H1 (cell line): Measurements from ENCODE around the gene CDHR5. TPM values are rescaled to one million over a fixed set of nuclear protein-coding genes. Genes with fewer than 3 reads are reported as not detected.

ENCODE experiments used
- CTCF ChIA-PET: fragments of 300-600 bp; sonication (Branson Sonifier 250); formaldehyde crosslinking; loops from one replicate; lab custom pipeline; 2021; ENCODE audit not compliant: partially characterized antibody; lab: Charles Lee
- POLR2A ChIA-PET: fragments of 300-600 bp; sonication (Branson Sonifier 250); formaldehyde crosslinking; loops from one replicate; lab custom pipeline; 2021; ENCODE audit warnings: inconsistent platforms; ENCODE audit not compliant: partially characterized antibody; lab: Charles Lee
- DNase-seq, 2 experiments: peaks; one replicate each; pipeline versions ENCODE4 v3.0.0 to v3.0.0-alpha.2; 2010 to 2022; ENCODE audit warnings: low spot score in 2 of 2, low read depth in 1 of 2, mixed read lengths in 1 of 2
- FAIRE-seq: peaks from 2 replicates; lab custom pipeline; 2011; peaks lifted over from hg19 to GRCh38; lab: Jason Lieb, UNC
- H2AFZ ChIP-seq: 2 replicates; pipeline ENCODE4 v1.8.1; 2012; ENCODE audit warnings: low read length, inconsistent platforms
- H2AK5ac ChIP-seq: 2 replicates; pipeline ENCODE4 v1.6.1; 2013; ENCODE audit warnings: low read depth, low read length
- H2BK120ac ChIP-seq: replicated peaks from 2 replicates; pipeline ENCODE3; 2013; ENCODE audit warnings: low read depth, low read length, inconsistent platforms
- H2BK12ac ChIP-seq: 2 replicates; pipeline ENCODE4 v1.6.1; 2013; ENCODE audit warnings: low read depth, low read length
- H2BK15ac ChIP-seq: 2 replicates; pipeline ENCODE4 v1.6.1; 2013; ENCODE audit warnings: low read length
- H2BK20ac ChIP-seq: 2 replicates; pipeline ENCODE4 v1.6.1; 2013; ENCODE audit warnings: low read length
- H2BK5ac ChIP-seq: 2 replicates; pipeline ENCODE4 v1.6.1; 2013; ENCODE audit warnings: low read depth, low read length
- H3K14ac ChIP-seq: 2 replicates; pipeline ENCODE4 v1.6.1; 2013; ENCODE audit warnings: inconsistent platforms; ENCODE audit not compliant: insufficient read length
- H3K18ac ChIP-seq: 2 replicates; pipeline ENCODE4 v1.6.1; 2013; ENCODE audit warnings: low read length; ENCODE audit errors: extremely low read depth
- H3K23ac ChIP-seq: 2 replicates; pipeline ENCODE4 v1.6.1; 2013; ENCODE audit warnings: inconsistent platforms; ENCODE audit not compliant: insufficient read length
- H3K23me2 ChIP-seq: 2 replicates; pipeline ENCODE4 v1.6.1; 2013; ENCODE audit warnings: low read depth, low read length
- H3K27ac ChIP-seq: 2 replicates; pipeline ENCODE4 v1.6.1; 2011; ENCODE audit warnings: low read depth, low read length, inconsistent platforms
- H3K27me3 ChIP-seq, 4 experiments: replicated peaks in 1 of 4; 1 replicate in 1 of 4; 2 replicates in 3 of 4; pipeline versions ENCODE4 v1.6.1 to v1.8.1; 2011 to 2013; ENCODE audit warnings: low read length in 3 of 4, mild to moderate bottlenecking in 3 of 4, inconsistent platforms in 2 of 4, mixed read lengths in 2 of 4, moderate library complexity in 1 of 4; ENCODE audit not compliant: control insufficient read depth in 3 of 4, insufficient read depth in 3 of 4; ENCODE audit errors: extremely low read depth in 1 of 4
- H3K36me3 ChIP-seq, 4 experiments: 2 replicates each; pipeline versions ENCODE4 v1.6.1 to v1.8.1; 2011 to 2013; ENCODE audit warnings: mild to moderate bottlenecking in 4 of 4, low read length in 3 of 4, moderate library complexity in 2 of 4, control low read depth in 1 of 4, inconsistent platforms in 1 of 4; ENCODE audit not compliant: insufficient read depth in 4 of 4, control insufficient read depth in 2 of 4
- H3K4ac ChIP-seq: replicated peaks from 2 replicates; pipeline ENCODE3; 2013; ENCODE audit warnings: low read length, low read depth, mixed read lengths, inconsistent platforms; ENCODE audit not compliant: insufficient read length
- H3K4me1 ChIP-seq, 4 experiments: replicated peaks in 1 of 4; 1 replicate in 1 of 4; 2 replicates in 3 of 4; pipeline versions ENCODE4 v1.6.1 to v1.8.1; 2011 to 2013; ENCODE audit warnings: low read length in 3 of 4, inconsistent platforms in 2 of 4, mixed read lengths in 1 of 4; ENCODE audit not compliant: insufficient read depth in 4 of 4, control insufficient read depth in 3 of 4
- H3K4me2 ChIP-seq, 2 experiments: 2 replicates each; pipeline versions ENCODE4 v1.6.1 to v1.8.1; 2011 to 2013; ENCODE audit warnings: low read depth in 2 of 2, low read length in 2 of 2, control low read depth in 1 of 2, inconsistent platforms in 1 of 2, mild to moderate bottlenecking in 1 of 2; ENCODE audit not compliant: insufficient read depth in 1 of 2
- H3K4me3 ChIP-seq, 4 experiments: fragments of 200-600, 300-600 bp in 1 of 4; sonication (generic), shearing (Covaris generic), sonication (Bioruptor Twin) in 1 of 4; 2 replicates each; pipeline versions ENCODE4 v1.5.1 to v1.8.1; 2011 to 2016; ENCODE audit warnings: low read length in 4 of 4, low read depth in 3 of 4, control low read depth in 2 of 4, inconsistent platforms in 2 of 4, mild to moderate bottlenecking in 2 of 4, mixed read lengths in 1 of 4, moderate library complexity in 1 of 4; ENCODE audit not compliant: insufficient read depth in 2 of 4; ENCODE audit errors: extremely low read depth in 1 of 4
- H3K56ac ChIP-seq: replicated peaks from 2 replicates; pipeline ENCODE3; 2013; ENCODE audit warnings: low read depth, mild to moderate bottlenecking, mixed read lengths, low read length, inconsistent platforms; ENCODE audit not compliant: insufficient read length
- H3K79me1 ChIP-seq: 2 replicates; pipeline ENCODE4 v1.6.1; 2013; ENCODE audit warnings: low read depth, low read length, control low read depth
- H3K79me2 ChIP-seq, 2 experiments: 2 replicates each; pipeline versions ENCODE4 v1.6.1 to v1.8.1; 2012 to 2013; ENCODE audit warnings: low read length in 2 of 2, mild to moderate bottlenecking in 2 of 2, inconsistent platforms in 1 of 2; ENCODE audit not compliant: insufficient read depth in 2 of 2, control insufficient read depth in 1 of 2
- H3K9ac ChIP-seq, 4 experiments: replicated peaks in 1 of 4; 1 replicate in 1 of 4; 2 replicates in 3 of 4; pipeline versions ENCODE4 v1.6.1 to v1.8.1; 2011 to 2013; ENCODE audit warnings: low read depth in 3 of 4, low read length in 3 of 4, control low read depth in 2 of 4, mild to moderate bottlenecking in 2 of 4, moderate library complexity in 2 of 4, inconsistent platforms in 1 of 4; ENCODE audit errors: extremely low read depth in 1 of 4
- H3K9me3 ChIP-seq, 2 experiments: 2 replicates each; pipeline versions ENCODE4 v1.6.1 to v1.8.1; 2012 to 2013; ENCODE audit warnings: mild to moderate bottlenecking in 2 of 2, moderate library complexity in 2 of 2, control low read depth in 1 of 2, inconsistent platforms in 1 of 2, low read depth in 1 of 2, low read length in 1 of 2, mixed read lengths in 1 of 2; ENCODE audit not compliant: insufficient read depth in 2 of 2
- H4K20me1 ChIP-seq, 2 experiments: replicated peaks in 1 of 2; 2 replicates each; pipeline versions ENCODE3 to v1.8.1; 2011 to 2013; ENCODE audit warnings: inconsistent platforms in 2 of 2, low read length in 2 of 2, mild to moderate bottlenecking in 1 of 2; ENCODE audit not compliant: insufficient read depth in 2 of 2, control insufficient read depth in 1 of 2
- H4K5ac ChIP-seq: 2 replicates; pipeline ENCODE4 v1.6.1; 2013; ENCODE audit warnings: low read length, low read depth, mixed read lengths, inconsistent platforms; ENCODE audit not compliant: insufficient read length
- H4K8ac ChIP-seq: 2 replicates; pipeline ENCODE4 v1.8.0; 2013; ENCODE audit warnings: mild to moderate bottlenecking, moderate library complexity, low read length, inconsistent platforms; ENCODE audit not compliant: insufficient read depth; ENCODE audit errors: extremely low read depth
- H4K91ac ChIP-seq: replicated peaks from 2 replicates; pipeline ENCODE3; 2013; ENCODE audit warnings: low read length, mixed read lengths, inconsistent platforms; ENCODE audit not compliant: insufficient read length
- CTBP2 ChIP-seq: IDR thresholded peaks from 2 replicates; pipeline ENCODE4 v1.7.0; 2011; ENCODE audit warnings: borderline replicate concordance, mild to moderate bottlenecking, moderate library complexity, mixed read lengths, low read length; ENCODE audit not compliant: insufficient read depth, insufficient read length
- EGR1 ChIP-seq: IDR thresholded peaks from 2 replicates; pipeline ENCODE4 v1.6.1; 2011; ENCODE audit warnings: low read depth, low read length, borderline replicate concordance
- JUN ChIP-seq: IDR thresholded peaks from 2 replicates; pipeline ENCODE4 v1.6.1; 2011; ENCODE audit warnings: low read depth, mild to moderate bottlenecking, improper control_type of control experiment, low read length
- JUND ChIP-seq: IDR thresholded peaks from 2 replicates; pipeline ENCODE4 v1.6.1; 2011; ENCODE audit warnings: mild to moderate bottlenecking, improper control_type of control experiment, low read length
- KDM4A ChIP-seq: IDR thresholded peaks from one replicate; pipeline ENCODE4 v1.7.1; 2012; ENCODE audit warnings: low read depth, mild to moderate bottlenecking, moderate library complexity, low read length, inconsistent platforms; ENCODE audit not compliant: severe bottlenecking
- NANOG ChIP-seq: IDR thresholded peaks from 2 replicates; pipeline ENCODE4 v1.6.1; 2011; ENCODE audit warnings: low read length, low read depth, mild to moderate bottlenecking, inconsistent platforms; ENCODE audit not compliant: insufficient read depth, poor library complexity, severe bottlenecking
- PHF8 ChIP-seq: fragments of 200-600 bp; sonication (generic); conservative IDR thresholded peaks from 2 replicates; pipeline ENCODE4 v1.7.1; 2012; ENCODE audit warnings: low read depth, mild to moderate bottlenecking, inconsistent platforms, low read length, moderate library complexity
- POLR2AphosphoS5 ChIP-seq: IDR thresholded peaks from 2 replicates; pipeline ENCODE4 v1.6.1; 2011; ENCODE audit warnings: low read depth, low read length
- POU5F1 ChIP-seq: IDR thresholded peaks from 2 replicates; pipeline ENCODE4 v1.6.1; 2011; ENCODE audit warnings: low read depth, mild to moderate bottlenecking, low read length, moderate library complexity
- RNF2 ChIP-seq: fragments of 200-900, 300-1000 bp; sonication (generic); IDR thresholded peaks from 2 replicates; pipeline ENCODE4 v1.7.1; 2016; ENCODE audit warnings: borderline replicate concordance, low read depth, mild to moderate bottlenecking, antibody characterized with exemption, low read length; ENCODE audit not compliant: poor library complexity, severe bottlenecking; ENCODE audit errors: missing control alignments
- SP4 ChIP-seq: IDR thresholded peaks from 2 replicates; pipeline ENCODE4 v1.6.1; 2012; ENCODE audit warnings: low read length, inconsistent platforms
- SRF ChIP-seq: IDR thresholded peaks from 2 replicates; pipeline ENCODE4 v1.6.1; 2011; ENCODE audit warnings: mild to moderate bottlenecking, low read depth, low read length, moderate library complexity
- WGBS, 2 experiments: shearing (Covaris generic) in 1 of 2; methylation state at CpG; one replicate each; pipeline versions ENCODE4 v1.1.6 to v1.1.7; 2013 to 2015; ENCODE audit warnings: low lambda C conversion rate in 2 of 2, mixed read lengths in 2 of 2, inconsistent platforms in 1 of 2, low coverage in 1 of 2, missing lambda C conversion rate in 1 of 2; ENCODE audit not compliant: insufficient replicate concordance in 2 of 2, insufficient coverage in 1 of 2, insufficient read length in 1 of 2; ENCODE audit errors: extremely low coverage in 1 of 2, missing lambda C conversion rate in 1 of 2; 5-methylcytosine and 5-hydroxymethylcytosine counted together
- polyA plus RNA-seq, 7 experiments: library from polyadenylated mRNA; depleted of rRNA in 3 of 7; stranded (reverse) in 5 of 7; unstranded in 2 of 7; fragments of >200 nt in 5 of 7; fragments of 200-250 nt in 2 of 7; gene quantifications; 1 replicate in 5 of 7; 2 replicates in 1 of 7; 4 replicates in 1 of 7; pipeline versions ENCODE4 v1.2.1 to v1.2.3, GENCODE V29; 2011 to 2013; ENCODE audit warnings: missing spikeins in 2 of 7, mixed read lengths in 2 of 7
- total RNA-seq: library from RNA; stranded (reverse); fragmentation: NEBNext Ultra II Directional; extraction: Animal tissue kit (Norgen Biotek cat#: 25700); gene quantifications from 2 replicates; pipeline ENCODE4 v1.2.1, GENCODE V29; 2021
- TF ChIP-seq, protein P1 (sequence below): IDR thresholded peaks from 2 replicates; pipeline ENCODE4 v1.6.1; 2011; ENCODE audit warnings: low read depth, mild to moderate bottlenecking, low read length; ENCODE audit not compliant: insufficient read depth

CDHR5 gene
- total and polyA plus RNA-seq, 2 of the 8 experiments (the other 6 are each of a cell fraction or from before 2014, with no cell fraction given), result not detected

DNA sequence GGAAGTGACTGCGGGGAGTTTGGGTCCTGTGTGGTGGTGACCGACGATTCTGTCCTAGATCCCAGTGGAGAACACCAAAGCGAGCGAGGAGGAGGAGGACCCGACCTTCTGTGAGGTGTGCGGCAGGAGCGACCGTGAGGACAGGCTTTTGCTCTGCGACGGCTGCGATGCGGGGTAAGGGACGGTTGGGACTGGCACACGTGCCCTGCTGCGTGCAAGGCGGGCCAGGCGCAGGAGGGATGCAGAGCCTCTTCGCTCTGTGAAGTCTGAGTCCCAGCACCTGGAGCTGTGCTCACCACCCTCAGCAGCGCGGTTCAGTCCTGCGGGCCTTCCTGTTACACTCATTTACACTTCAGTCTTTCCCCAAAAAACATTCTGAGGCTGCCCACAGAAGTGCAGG, 32.3 kb downstream of the CDHR5 start:
- 95% methylated on average over 22 of the region's 22 CpGs; no CpG with 5 or more reads in 1 of the 2 experiments for WGBS, 2 experiments
- no peak overlapping the region for H3K14ac ChIP-seq
- DNase-seq, result no peak
- H4K5ac ChIP-seq, result no peak overlapping the region
- H3K4me2 ChIP-seq, result no peak overlapping the region
- H2BK12ac ChIP-seq, result no peak overlapping the region
- no peak overlapping the region for H3K4ac ChIP-seq
- TF ChIP-seq POLR2AphosphoS5 (no peak), JUND (no peak), EGR1 (no peak), CTBP2 (no peak), RNF2 (no peak), KDM4A (no peak), POU5F1 (no peak), NANOG (no peak), SP4 (no peak), SRF (no peak), PHF8 (no peak), JUN (no peak)
- TF ChIP-seq, protein P1, sequence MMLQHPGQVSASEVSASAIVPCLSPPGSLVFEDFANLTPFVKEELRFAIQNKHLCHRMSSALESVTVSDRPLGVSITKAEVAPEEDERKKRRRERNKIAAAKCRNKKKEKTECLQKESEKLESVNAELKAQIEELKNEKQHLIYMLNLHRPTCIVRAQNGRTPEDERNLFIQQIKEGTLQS, result no peak
- TF ChIP-seq, all 59 proteins: peak for 0
- H3K56ac ChIP-seq, result no peak overlapping the region
- H2BK20ac ChIP-seq, result no peak overlapping the region
- H3K79me2 ChIP-seq, result no peaks in the 10 kb centered on the region; a peak in 1 of 4 replicates
- H3K23me2 ChIP-seq, result no peaks in the 10 kb centered on the region
- H3K18ac ChIP-seq, result no peak overlapping the region
- peaks cover 6% of the 10 kb centered on the region; the same call in 1 of the 2 replicates for H3K79me1 ChIP-seq
- no peak overlapping the region for H2AK5ac ChIP-seq
- H3K4me3 ChIP-seq, result no peak overlapping the region
- no peaks in the 10 kb centered on the region for H3K9me3 ChIP-seq
- CTCF ChIA-PET, result no interaction called here
- no peak overlapping the region for H3K23ac ChIP-seq
- H2BK5ac ChIP-seq, result no peak overlapping the region
- POLR2A ChIA-PET, result no interaction called here
- peaks cover 8 to 14% of the 10 kb centered on the region in 2 experiments for H4K20me1 ChIP-seq
- H4K8ac ChIP-seq, result no peak overlapping the region
- no peak overlapping the region for H2AFZ ChIP-seq
- no peak overlapping the region for H4K91ac ChIP-seq
- no peak overlapping the region for H3K9ac ChIP-seq
- H3K4me1 ChIP-seq, result no peaks in the 10 kb centered on the region
- no peak overlapping the region for H2BK15ac ChIP-seq
- no peak overlapping the region for H3K27ac ChIP-seq
- no peak for FAIRE-seq
- H3K27me3 ChIP-seq, result no peaks in the 10 kb centered on the region
- no peak overlapping the region for H2BK120ac ChIP-seq
- H3K36me3 ChIP-seq, result peaks cover 18 to 62% (median 49%) of the 10 kb centered on the region in 4 experiments
